WTC11 (cell line): ENCODE data around the gene GJC1. TPM values are rescaled to one million over a fixed set of nuclear protein-coding genes. Genes with fewer than 3 reads are reported as not detected.
A peak's percentile ranks its signal among the peaks of the same experiment; 100 is the strongest.
"Not testable (repeated sequence)": the region's sequence is repeated elsewhere in the genome, so short reads cannot be mapped to it uniquely, and the experiment has no call there.

Experiments used
- ATAC-seq: fragments of 200-7000 bp; cut with Tn5 transposase; 2 replicates; pipeline ENCODE4 v1.10.0; 2021; ENCODE audit warnings: mild to moderate bottlenecking, moderate library complexity
- CTCF ChIA-PET: fragments of 300-600 bp; sonication (Branson Sonifier 250); formaldehyde crosslinking; loops from one replicate; lab custom pipeline; 2021; ENCODE audit warnings: antibody characterized with exemption; lab: Charles Lee
- POLR2A ChIA-PET: fragments of 350-600 bp; sonication (Branson Sonifier 250); formaldehyde crosslinking; loops from one replicate; lab custom pipeline; 2021; ENCODE audit warnings: antibody characterized with exemption; lab: Charles Lee
- DNase-seq: peaks from one replicate; pipeline ENCODE4 v3.0.0; 2021; ENCODE audit warnings: low spot score
- H3K27ac Mint-ChIP-seq: 2 replicates; pipeline ENCODE4 v1.8.0; 2021; ENCODE audit warnings: mixed read lengths
- H3K27me3 Mint-ChIP-seq: 2 replicates; pipeline ENCODE4 v1.8.0; 2021; ENCODE audit warnings: low read depth, mild to moderate bottlenecking, moderate library complexity, mixed read lengths
- H3K36me3 Mint-ChIP-seq: 2 replicates; pipeline ENCODE4 v1.8.0; 2021; ENCODE audit warnings: mixed read lengths
- H3K4me1 Mint-ChIP-seq: 2 replicates; pipeline ENCODE4 v1.8.0; 2022; ENCODE audit warnings: mixed read lengths
- H3K4me3 Mint-ChIP-seq: 2 replicates; pipeline ENCODE4 v1.8.0; 2021; ENCODE audit warnings: mild to moderate bottlenecking, moderate library complexity, mixed read lengths
- H3K9me3 Mint-ChIP-seq: 2 replicates; pipeline ENCODE4 v1.8.0; 2021; ENCODE audit warnings: mixed read lengths
- ARID4B ChIP-seq: sonication (generic); formaldehyde crosslinking; IDR thresholded peaks from 2 replicates; pipeline ENCODE4 v1.8.0; 2023; ENCODE audit warnings: missing genetic modification reagents, mild to moderate bottlenecking, borderline replicate concordance
- ATF6 ChIP-seq: sonication (generic); formaldehyde crosslinking; IDR thresholded peaks from 2 replicates; pipeline ENCODE4 v1.8.1; 2023; ENCODE audit warnings: mild to moderate bottlenecking, missing genetic modification reagents
- ELF4 ChIP-seq: sonication (generic); formaldehyde crosslinking; IDR thresholded peaks from 2 replicates; pipeline ENCODE4 v1.8.1; 2022; ENCODE audit warnings: low read depth, mild to moderate bottlenecking, moderate library complexity, missing genetic modification reagents
- GTF2I ChIP-seq: fragments of 250-450 bp; sonication (Bioruptor Pico); conservative IDR thresholded peaks from 2 replicates; pipeline ENCODE4 v1.4.0; 2021; ENCODE audit warnings: mild to moderate bottlenecking
- JUN ChIP-seq: sonication (generic); formaldehyde crosslinking; IDR thresholded peaks from 2 replicates; pipeline ENCODE4 v1.8.0; 2023; ENCODE audit warnings: mild to moderate bottlenecking, missing genetic modification reagents
- MLX ChIP-seq: sonication (generic); formaldehyde crosslinking; IDR thresholded peaks from 2 replicates; pipeline ENCODE4 v1.8.1; 2023; ENCODE audit warnings: mild to moderate bottlenecking, missing genetic modification reagents, moderate library complexity
- NFYB ChIP-seq: sonication (generic); formaldehyde crosslinking; conservative IDR thresholded peaks from 2 replicates; pipeline ENCODE4 v1.8.0; 2022; ENCODE audit warnings: low read depth, missing genetic modification reagents
- RORB ChIP-seq: fragments of 250-450 bp; sonication (Bioruptor Pico); IDR thresholded peaks from 2 replicates; pipeline ENCODE4 v1.9.0; 2021; ENCODE audit warnings: mild to moderate bottlenecking
- ZNF138 ChIP-seq: sonication (generic); formaldehyde crosslinking; conservative IDR thresholded peaks from 2 replicates; pipeline ENCODE4 v1.8.1; 2022; ENCODE audit warnings: mild to moderate bottlenecking, moderate library complexity, missing genetic modification reagents
- ZNF423 ChIP-seq: fragments of 250-450 bp; sonication (Bioruptor Pico); IDR thresholded peaks from 2 replicates; pipeline ENCODE4 v2.1.2; 2022; ENCODE audit warnings: mild to moderate bottlenecking, moderate library complexity
- ZNF532 ChIP-seq: fragments of 250-450 bp; sonication (Bioruptor Pico); IDR thresholded peaks from 2 replicates; pipeline ENCODE4 v1.9.0; 2021; ENCODE audit warnings: mild to moderate bottlenecking, borderline replicate concordance
- ZNF671 ChIP-seq: fragments of 250-450 bp; sonication (Bioruptor Pico); IDR thresholded peaks from 2 replicates; pipeline ENCODE4 v1.8.0; 2021; ENCODE audit warnings: mild to moderate bottlenecking
- total RNA-seq: library from RNA; stranded (reverse); gene quantifications from 3 replicates; pipeline ENCODE4 v1.2.3, GENCODE V29; 2021
- TF ChIP-seq, protein P1 (sequence below): sonication (generic); formaldehyde crosslinking; IDR thresholded peaks from 2 replicates; pipeline ENCODE4 v1.8.1; 2022; ENCODE audit warnings: missing genetic modification reagents, borderline replicate concordance
- TF ChIP-seq, protein P2 (sequence below): sonication (generic); formaldehyde crosslinking; IDR thresholded peaks from 2 replicates; pipeline ENCODE4 v1.8.1; 2022; ENCODE audit warnings: mild to moderate bottlenecking, missing genetic modification reagents, moderate library complexity, borderline replicate concordance

GJC1 gene
- total RNA-seq, 1 experiment from 2014 or later = 104 TPM

GRCh38 chr17:44757918-44758413 is 72.1 kb downstream of the GJC1 start:
- POLR2A ChIA-PET = no interaction called here
- CTCF ChIA-PET = interaction anchor here (0.5 to 1.8 kb wide), 2 partner anchors 24 to 52 kb away, joined by 4 to 5 read pairs; no protein-coding TSS in a partner anchor
- TF ChIP-seq MLX (CRISPR knock-in tag) = no peak
- TF ChIP-seq, protein P1, sequence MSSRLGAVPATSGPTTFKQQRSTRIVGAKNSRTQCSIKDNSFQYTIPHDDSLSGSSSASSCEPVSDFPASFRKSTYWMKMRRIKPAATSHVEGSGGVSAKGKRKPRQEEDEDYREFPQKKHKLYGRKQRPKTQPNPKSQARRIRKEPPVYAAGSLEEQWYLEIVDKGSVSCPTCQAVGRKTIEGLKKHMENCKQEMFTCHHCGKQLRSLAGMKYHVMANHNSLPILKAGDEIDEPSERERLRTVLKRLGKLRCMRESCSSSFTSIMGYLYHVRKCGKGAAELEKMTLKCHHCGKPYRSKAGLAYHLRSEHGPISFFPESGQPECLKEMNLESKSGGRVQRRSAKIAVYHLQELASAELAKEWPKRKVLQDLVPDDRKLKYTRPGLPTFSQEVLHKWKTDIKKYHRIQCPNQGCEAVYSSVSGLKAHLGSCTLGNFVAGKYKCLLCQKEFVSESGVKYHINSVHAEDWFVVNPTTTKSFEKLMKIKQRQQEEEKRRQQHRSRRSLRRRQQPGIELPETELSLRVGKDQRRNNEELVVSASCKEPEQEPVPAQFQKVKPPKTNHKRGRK (CRISPR knock-in tag) = no peak
- no peak for TF ChIP-seq ZNF138 (CRISPR knock-in tag)
- no peak for TF ChIP-seq ZNF532
- no peak for TF ChIP-seq JUN (CRISPR knock-in tag)
- no peak for TF ChIP-seq ZNF671
- TF ChIP-seq GTF2I (CRISPR knock-in tag) = no peak
- TF ChIP-seq ATF6 = no peak
- TF ChIP-seq ELF4 = no peak
- TF ChIP-seq NFYB (CRISPR knock-in tag) = no peak
- Mint-ChIP-seq H3K36me3 (no peaks in the 10 kb centered on the region), H3K4me1 (no peaks in the 10 kb centered on the region), H3K27me3 (peaks cover 82% of the 10 kb centered on the region), H3K27ac (no peak overlapping the region), H3K4me3 (peak overlapping the region; percentile 56), H3K9me3 (peaks cover 3% of the 10 kb centered on the region; the same call in 1 of the 2 replicates)
- DNase-seq = no peak
- ATAC-seq = no peak

- TF ChIP-seq ZNF423 (CRISPR knock-in tag) = no peak
- TF ChIP-seq, protein P2, sequence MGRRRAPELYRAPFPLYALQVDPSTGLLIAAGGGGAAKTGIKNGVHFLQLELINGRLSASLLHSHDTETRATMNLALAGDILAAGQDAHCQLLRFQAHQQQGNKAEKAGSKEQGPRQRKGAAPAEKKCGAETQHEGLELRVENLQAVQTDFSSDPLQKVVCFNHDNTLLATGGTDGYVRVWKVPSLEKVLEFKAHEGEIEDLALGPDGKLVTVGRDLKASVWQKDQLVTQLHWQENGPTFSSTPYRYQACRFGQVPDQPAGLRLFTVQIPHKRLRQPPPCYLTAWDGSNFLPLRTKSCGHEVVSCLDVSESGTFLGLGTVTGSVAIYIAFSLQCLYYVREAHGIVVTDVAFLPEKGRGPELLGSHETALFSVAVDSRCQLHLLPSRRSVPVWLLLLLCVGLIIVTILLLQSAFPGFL = no peak
- no peak for TF ChIP-seq RORB
- TF ChIP-seq ARID4B (CRISPR knock-in tag) = no peak
- Mint-ChIP-seq H3K9me3 (peaks cover 3% of the 10 kb centered on the region; the same call in 1 of the 2 replicates), H3K36me3 (no peaks in the 10 kb centered on the region), H3K4me3 (no peak overlapping the region), H3K27me3 (peaks cover 75% of the 10 kb centered on the region), H3K27ac (no peak overlapping the region), H3K4me1 (no peaks in the 10 kb centered on the region)
- POLR2A ChIA-PET = interaction anchor here (0.6 kb wide), 1 partner anchor 9 kb away, joined by 3 read pairs; no protein-coding TSS in a partner anchor
- no peak for DNase-seq
- CTCF ChIA-PET = interaction anchor here (0.5 to 0.9 kb wide), 3 partner anchors 24 to 90 kb away, joined by 4 to 5 read pairs (median 4); no protein-coding TSS in a partner anchor
- no peak for ATAC-seq
Measured at GRCh38 chr17:44757045-44757917, 72.8 kb downstream of the GJC1 start.

DNA sequence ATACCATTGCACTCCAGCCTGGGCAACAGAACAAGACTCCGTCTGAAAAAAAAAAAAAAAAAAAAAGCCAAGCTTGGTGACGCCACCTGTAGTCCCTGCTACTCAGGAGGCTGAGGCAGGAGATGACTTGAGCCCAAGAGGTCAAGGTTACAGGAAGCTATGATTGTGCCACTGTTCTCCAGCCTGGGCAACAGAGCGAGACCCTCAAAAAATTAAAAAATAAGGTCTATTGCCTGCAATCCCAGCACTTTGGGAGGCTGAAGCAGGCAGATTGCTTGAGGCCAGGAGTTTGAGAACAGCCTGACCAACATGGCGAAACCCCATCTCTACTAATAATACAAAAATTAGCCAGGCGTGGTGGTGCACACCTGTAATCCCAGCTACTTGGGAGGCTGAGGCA is 74.9 kb downstream of the GJC1 start:
- peaks cover 54% of the 10 kb centered on the region for H3K27me3 Mint-ChIP-seq
- not testable (repeated sequence) for DNase-seq, H3K9me3 Mint-ChIP-seq, H3K4me1 Mint-ChIP-seq, H3K27ac Mint-ChIP-seq, ATAC-seq, H3K4me3 Mint-ChIP-seq
- ChIA-PET CTCF (interaction anchor here (0.6 kb wide), 1 partner anchor 327 kb away, joined by 3 read pairs; no protein-coding TSS in a partner anchor), POLR2A (interaction anchor here (0.8 kb wide), 1 partner anchor 11 kb away, joined by 3 read pairs; no protein-coding TSS in a partner anchor)
- peaks cover 11% of the 10 kb centered on the region for H3K36me3 Mint-ChIP-seq
